Fibroblast of lung (primary cell): Measurements from ENCODE around the gene NEK2. TPM values are rescaled to one million over a fixed set of nuclear protein-coding genes. Genes with fewer than 3 reads are reported as not detected.
"Not testable (repeated sequence)": the region's sequence is repeated elsewhere in the genome, so short reads cannot be mapped to it uniquely, and the experiment has no call there.

Experiments
- DNase-seq, 2 donors: peaks; one replicate each; pipeline versions ENCODE4 v3.0.0 to v3.0.0-alpha.2; 2010; ENCODE audit warnings: low read depth in 2 of 2
- H2AFZ ChIP-seq: 2 replicates; pipeline ENCODE4 v1.5.1; 2012; ENCODE audit warnings: low read length, control low read depth, inconsistent platforms
- H3K27ac ChIP-seq: 2 replicates; pipeline ENCODE4 v1.5.1; 2011; ENCODE audit warnings: low read length, control low read depth; ENCODE audit not compliant: insufficient read depth
- H3K27me3 ChIP-seq: 2 replicates; pipeline ENCODE4 v1.5.1; 2011; ENCODE audit warnings: mild to moderate bottlenecking, low read length; ENCODE audit not compliant: control insufficient read depth, insufficient read depth
- H3K36me3 ChIP-seq: 2 replicates; pipeline ENCODE4 v1.5.1; 2011; ENCODE audit warnings: low read length; ENCODE audit not compliant: control insufficient read depth, insufficient read depth
- H3K4me1 ChIP-seq: 2 replicates; pipeline ENCODE4 v1.5.1; 2011; ENCODE audit warnings: low read length; ENCODE audit not compliant: control insufficient read depth, insufficient read depth; ENCODE audit errors: extremely low read depth
- H3K4me2 ChIP-seq: 2 replicates; pipeline ENCODE4 v1.5.1; 2011; ENCODE audit warnings: low read length, control low read depth; ENCODE audit not compliant: insufficient read depth; ENCODE audit errors: extremely low read depth
- H3K4me3 ChIP-seq, 4 experiments: fragments of 200-600 bp in 1 of 4; sonication (generic) in 1 of 4; replicated peaks in 1 of 4; 2 replicates each; pipeline ENCODE4 v1.5.1; 2011 to 2016; ENCODE audit warnings: low read length in 4 of 4, low read depth in 3 of 4, mild to moderate bottlenecking in 3 of 4, control low read depth in 2 of 4, inconsistent platforms in 1 of 4, mixed read lengths in 1 of 4; ENCODE audit not compliant: insufficient read depth in 1 of 4; ENCODE audit errors: control extremely low read depth in 1 of 4
- H3K79me2 ChIP-seq: 2 replicates; pipeline ENCODE4 v1.5.1; 2012; ENCODE audit warnings: mild to moderate bottlenecking, low read length, inconsistent platforms; ENCODE audit not compliant: control insufficient read depth, insufficient read depth
- H3K9ac ChIP-seq: 2 replicates; pipeline ENCODE4 v1.5.1; 2011; ENCODE audit warnings: mild to moderate bottlenecking, low read length, control low read depth; ENCODE audit not compliant: insufficient read depth
- H3K9me3 ChIP-seq: 2 replicates; pipeline ENCODE4 v1.5.1; 2012; ENCODE audit warnings: low read depth, low read length; ENCODE audit not compliant: control insufficient read depth, insufficient read depth
- H4K20me1 ChIP-seq: 2 replicates; pipeline ENCODE4 v1.5.1; 2011; ENCODE audit warnings: low read length; ENCODE audit not compliant: control insufficient read depth, insufficient read depth; ENCODE audit errors: extremely low read depth
- EZH2 ChIP-seq: IDR thresholded peaks from 2 replicates; pipeline ENCODE4 v1.5.1; 2012; ENCODE audit warnings: low read length, control low read depth, mild to moderate bottlenecking; ENCODE audit errors: missing control alignments
- polyA plus RNA-seq, 2 donors: library from polyadenylated mRNA; depleted of rRNA in 1 of 2; stranded (reverse) in 1 of 2; unstranded in 1 of 2; fragments of >200 nt; gene quantifications; 2 replicates each; pipeline ENCODE4 v1.2.1, GENCODE V29; 2011 to 2012; ENCODE audit warnings: missing spikeins in 1 of 2
- total RNA-seq: library from RNA; depleted of rRNA; stranded (reverse); fragments of >200 nt; gene quantifications from 2 replicates; pipeline ENCODE4 v1.2.1, GENCODE V29; 2014
- TF ChIP-seq, protein P1 (sequence below), 2 donors: IDR thresholded peaks in 1 of 2; conservative IDR thresholded peaks in 1 of 2; 1 replicate in 1 of 2; 2 replicates in 1 of 2; pipeline ENCODE4 v1.5.1; 2011 to 2012; ENCODE audit warnings: low read length in 2 of 2, control low read depth in 1 of 2, inconsistent platforms in 1 of 2, low read depth in 1 of 2, mild to moderate bottlenecking in 1 of 2

The NEK2 gene
- total and polyA plus RNA-seq, 2 donors (not counting 1 experiment from before 2014, with no cell fraction given): 6.8 to 12.7 TPM

GRCh38 chr1:211684331-211684730 is 8.9 kb upstream of the NEK2 start:
- H3K9ac ChIP-seq: no peak overlapping the region

DNA sequence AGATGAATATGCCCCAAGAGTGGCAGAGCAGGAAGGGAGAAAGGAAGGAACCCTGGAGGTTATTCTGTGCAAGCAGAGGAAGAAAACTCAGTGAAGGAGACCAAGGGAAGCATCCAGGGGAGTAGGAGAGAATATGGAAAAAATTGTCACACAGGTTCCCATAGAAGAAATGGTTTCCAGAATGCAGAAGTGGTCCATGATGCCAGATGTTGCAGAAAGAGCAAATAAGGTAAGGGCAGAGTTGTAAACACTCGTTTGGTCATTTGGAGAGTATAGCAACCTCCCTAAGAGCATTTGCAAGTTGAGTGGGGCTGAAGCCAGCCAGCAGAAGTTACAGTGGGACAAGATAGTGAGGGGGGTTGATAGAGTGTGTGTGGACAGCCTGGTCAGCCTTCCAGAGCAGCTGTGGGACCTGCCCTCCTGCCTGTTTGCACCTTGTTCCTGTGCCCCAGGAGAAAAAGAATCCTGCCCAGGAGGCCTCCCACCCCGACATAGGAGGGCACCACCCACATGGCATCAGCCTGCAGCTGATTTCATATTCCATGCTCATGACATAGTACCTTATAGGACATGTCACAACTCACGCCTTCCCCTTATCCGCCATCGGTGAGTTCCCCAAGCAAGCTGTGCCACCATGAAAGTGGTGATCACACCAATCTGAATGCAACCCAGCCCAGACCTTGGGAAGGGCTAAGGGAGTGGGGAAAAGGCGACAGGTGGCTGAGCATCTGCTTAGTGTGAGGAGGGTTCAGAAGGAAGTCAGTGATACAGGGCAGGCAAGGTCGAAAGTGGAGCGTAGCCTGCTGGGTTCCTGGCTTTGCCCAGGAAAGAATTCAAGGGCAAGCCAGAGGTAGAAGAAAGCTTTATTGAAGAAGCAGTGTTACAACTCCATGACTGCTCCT is 8.2 kb upstream of the NEK2 start:
- TF ChIP-seq, protein P1, sequence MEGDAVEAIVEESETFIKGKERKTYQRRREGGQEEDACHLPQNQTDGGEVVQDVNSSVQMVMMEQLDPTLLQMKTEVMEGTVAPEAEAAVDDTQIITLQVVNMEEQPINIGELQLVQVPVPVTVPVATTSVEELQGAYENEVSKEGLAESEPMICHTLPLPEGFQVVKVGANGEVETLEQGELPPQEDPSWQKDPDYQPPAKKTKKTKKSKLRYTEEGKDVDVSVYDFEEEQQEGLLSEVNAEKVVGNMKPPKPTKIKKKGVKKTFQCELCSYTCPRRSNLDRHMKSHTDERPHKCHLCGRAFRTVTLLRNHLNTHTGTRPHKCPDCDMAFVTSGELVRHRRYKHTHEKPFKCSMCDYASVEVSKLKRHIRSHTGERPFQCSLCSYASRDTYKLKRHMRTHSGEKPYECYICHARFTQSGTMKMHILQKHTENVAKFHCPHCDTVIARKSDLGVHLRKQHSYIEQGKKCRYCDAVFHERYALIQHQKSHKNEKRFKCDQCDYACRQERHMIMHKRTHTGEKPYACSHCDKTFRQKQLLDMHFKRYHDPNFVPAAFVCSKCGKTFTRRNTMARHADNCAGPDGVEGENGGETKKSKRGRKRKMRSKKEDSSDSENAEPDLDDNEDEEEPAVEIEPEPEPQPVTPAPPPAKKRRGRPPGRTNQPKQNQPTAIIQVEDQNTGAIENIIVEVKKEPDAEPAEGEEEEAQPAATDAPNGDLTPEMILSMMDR (conservative IDR thresholded peaks at IDR 0.05 in 1 of 2, IDR thresholded peaks at IDR 0.05 in 1 of 2; ENCODE audit: low read depth in 1 of 2, low read length in 2 of 2): no peak
- TF ChIP-seq EZH2: no peak
- no peaks in the 10 kb centered on the region for H3K4me1 ChIP-seq
- H3K9ac ChIP-seq: no peak overlapping the region
- no peak overlapping the region for H3K4me3 ChIP-seq
- no peaks in the 10 kb centered on the region for H3K36me3 ChIP-seq
- no peaks in the 10 kb centered on the region for H4K20me1 ChIP-seq
- peaks cover 8% of the 10 kb centered on the region for H3K27me3 ChIP-seq
- DNase-seq: no peak
- H2AFZ ChIP-seq: no peak overlapping the region
- no peak overlapping the region for H3K4me2 ChIP-seq
- H3K79me2 ChIP-seq: no peaks in the 10 kb centered on the region
- H3K9me3 ChIP-seq: no peaks in the 10 kb centered on the region
- no peak overlapping the region for H3K27ac ChIP-seq

More at GRCh38 chr1:211684331-211684730, 8.9 kb upstream of the NEK2 start:
- Histone ChIP-seq H3K9me3 (no peaks in the 10 kb centered on the region), H3K36me3 (no peaks in the 10 kb centered on the region), H3K27ac (no peak overlapping the region), H3K4me2 (no peak overlapping the region), H3K27me3 (peaks cover 8% of the 10 kb centered on the region), H3K4me1 (no peaks in the 10 kb centered on the region), H2AFZ (no peak overlapping the region), H3K4me3 (no peak overlapping the region), H4K20me1 (no peaks in the 10 kb centered on the region), H3K79me2 (no peaks in the 10 kb centered on the region)
- DNase-seq: no peak
- no peak for TF ChIP-seq EZH2
- TF ChIP-seq, protein P1 (conservative IDR thresholded peaks at IDR 0.05 in 1 of 2, IDR thresholded peaks at IDR 0.05 in 1 of 2; ENCODE audit: low read depth in 1 of 2, low read length in 2 of 2): no peak

DNA sequence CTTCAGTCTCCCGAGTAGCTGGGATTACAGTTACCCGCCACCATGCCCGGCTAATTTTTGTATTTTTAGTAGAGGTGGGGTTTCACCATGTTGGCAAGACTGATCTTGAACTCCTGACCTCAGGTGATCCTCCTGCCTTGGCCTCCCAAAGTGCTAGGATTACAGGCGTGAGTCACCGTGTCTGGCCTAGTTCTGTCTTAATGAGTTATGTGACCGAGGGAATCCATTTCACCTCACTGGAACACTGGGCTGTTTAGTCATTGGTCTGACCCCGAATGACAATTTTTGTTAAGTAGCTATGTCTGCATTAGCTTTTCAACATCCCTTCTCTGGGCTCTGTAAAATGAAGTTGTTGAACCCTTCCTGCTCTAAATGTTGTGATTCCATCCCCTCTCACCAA is 6.8 kb upstream of the NEK2 start:
- not testable (repeated sequence) for H2AFZ ChIP-seq, H4K20me1 ChIP-seq, H3K36me3 ChIP-seq, H3K4me2 ChIP-seq, H3K27me3 ChIP-seq, H3K9ac ChIP-seq, H3K4me3 ChIP-seq, H3K9me3 ChIP-seq, H3K4me1 ChIP-seq, H3K27ac ChIP-seq, H3K79me2 ChIP-seq
- peak in 1 of 2 donors; percentile 33 for DNase-seq
